ENCODE data around the gene NDUFAF7. TPM values are rescaled to one million over a fixed set of nuclear protein-coding genes. Genes with fewer than 3 reads are reported as not detected.
"Not testable (repeated sequence)": the region's sequence is repeated elsewhere in the genome, so short reads cannot be mapped to it uniquely, and the experiment has no call there.

Gene NDUFAF7, protein sequence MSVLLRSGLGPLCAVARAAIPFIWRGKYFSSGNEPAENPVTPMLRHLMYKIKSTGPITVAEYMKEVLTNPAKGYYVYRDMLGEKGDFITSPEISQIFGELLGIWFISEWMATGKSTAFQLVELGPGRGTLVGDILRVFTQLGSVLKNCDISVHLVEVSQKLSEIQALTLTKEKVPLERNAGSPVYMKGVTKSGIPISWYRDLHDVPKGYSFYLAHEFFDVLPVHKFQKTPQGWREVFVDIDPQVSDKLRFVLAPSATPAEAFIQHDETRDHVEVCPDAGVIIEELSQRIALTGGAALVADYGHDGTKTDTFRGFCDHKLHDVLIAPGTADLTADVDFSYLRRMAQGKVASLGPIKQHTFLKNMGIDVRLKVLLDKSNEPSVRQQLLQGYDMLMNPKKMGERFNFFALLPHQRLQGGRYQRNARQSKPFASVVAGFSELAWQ
- total RNA-seq, result 14.6 TPM
- long read RNA-seq, transcript NDUFAF7-201 (10 exons, 2,176 nt), result major isoform, 23 of 45 reads
- long read RNA-seq, partial matches to known transcripts, result 1 of 45 reads
- long read RNA-seq, other reads (novel, unspliced or antisense), result 21 of 45 reads

DNA sequence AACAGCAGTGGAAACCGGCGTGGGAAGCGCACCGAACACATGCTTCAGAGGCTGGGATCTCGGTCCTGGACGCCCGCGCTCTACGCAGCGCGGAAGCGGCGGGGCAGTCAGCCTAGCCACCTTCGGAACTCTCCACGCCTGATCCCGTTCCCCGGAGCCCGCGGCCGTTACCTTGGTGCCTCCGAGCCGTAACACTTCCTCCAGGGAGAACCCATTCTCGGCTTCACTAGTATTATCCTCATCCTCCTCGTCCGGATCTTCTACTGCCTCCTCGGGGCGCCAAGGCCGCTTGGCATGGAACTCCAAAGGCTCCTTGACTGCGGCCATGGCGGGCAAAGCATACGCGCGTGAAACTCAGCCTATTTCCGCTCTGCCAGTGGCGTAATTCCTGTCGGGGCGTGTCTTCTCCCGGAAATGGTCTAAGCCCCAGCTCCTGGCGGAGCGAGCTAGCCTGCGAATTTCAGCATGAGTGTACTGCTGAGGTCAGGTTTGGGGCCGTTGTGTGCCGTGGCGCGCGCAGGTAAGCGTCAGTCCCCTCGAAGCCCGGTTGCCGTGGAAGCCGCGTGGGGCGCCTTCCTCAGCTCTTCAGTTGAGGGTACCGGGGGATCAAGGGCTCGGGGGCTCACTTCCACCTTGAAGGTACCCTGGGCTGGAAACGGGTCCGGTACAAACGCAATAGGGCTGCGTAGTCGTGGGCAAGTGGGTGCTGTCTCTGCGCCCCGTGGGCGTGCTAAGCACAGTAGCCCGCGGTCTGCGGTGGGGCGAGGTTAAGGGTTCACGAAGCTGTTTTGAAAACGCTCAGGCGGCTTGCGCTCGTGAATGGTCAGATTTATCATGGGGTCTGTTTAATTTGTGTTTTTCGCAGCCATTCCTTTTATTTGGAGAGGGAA, at the start of gene NDUFAF7, which contains the start of gene CEBPZ:
NDUFAF7 (plus strand) TSS at position 418 of the 890 bp plus-strand sequence; CDS start at position 466, 48 bp downstream.
CEBPZ (minus strand) TSS at position 356 of the 890 bp plus-strand sequence; CDS start at position 327, 29 bp downstream.
- peak; percentile 96 for DNase-seq (ENCODE audit: low spot score)

DNA sequence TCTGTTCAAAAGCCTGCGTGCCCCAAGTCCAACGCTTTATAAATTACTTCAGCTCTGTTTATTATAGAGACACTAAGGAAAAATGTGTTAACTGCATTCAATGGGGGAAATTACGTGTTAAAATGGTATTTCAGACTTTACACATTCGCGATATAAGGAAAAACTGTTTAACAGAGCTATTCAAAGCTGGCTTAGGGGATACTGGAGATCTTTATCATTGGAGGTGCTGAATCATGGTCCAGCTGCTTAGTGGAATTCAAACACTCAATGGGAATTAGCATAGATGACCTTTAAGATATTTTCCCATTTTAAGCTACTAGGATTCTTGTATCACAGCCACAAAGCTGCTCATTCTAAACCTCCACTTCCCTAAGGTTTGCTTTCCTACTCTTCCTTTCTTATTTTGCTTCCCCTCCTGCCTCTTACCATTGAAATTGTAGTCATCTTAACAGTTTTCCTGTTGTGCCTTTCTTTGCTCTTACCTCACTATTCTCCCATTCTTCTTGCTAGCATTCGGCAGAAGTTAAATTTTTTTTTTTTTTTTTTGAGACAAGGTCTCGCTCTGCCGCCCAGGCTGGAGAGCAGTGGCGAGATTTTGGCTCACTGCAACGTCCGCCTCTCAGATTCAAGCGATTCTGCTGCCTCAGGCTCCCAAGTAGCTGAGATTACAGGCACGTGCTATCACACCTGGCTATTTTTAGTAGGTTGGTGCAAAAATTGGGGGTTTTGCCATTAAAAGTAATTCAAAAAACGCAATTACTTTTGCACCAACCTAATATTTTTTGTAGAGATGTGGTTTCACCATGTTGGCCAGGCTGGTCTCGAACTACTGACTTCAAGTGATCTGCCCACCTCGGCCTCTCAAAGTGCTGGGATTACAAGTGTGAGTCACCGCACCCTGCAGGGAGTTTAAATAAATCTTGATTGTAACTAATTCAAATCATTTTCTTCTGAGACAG, 49.5 kb upstream of the NDUFAF7 start:
- no peak for DNase-seq (ENCODE audit: low spot score)

DNA sequence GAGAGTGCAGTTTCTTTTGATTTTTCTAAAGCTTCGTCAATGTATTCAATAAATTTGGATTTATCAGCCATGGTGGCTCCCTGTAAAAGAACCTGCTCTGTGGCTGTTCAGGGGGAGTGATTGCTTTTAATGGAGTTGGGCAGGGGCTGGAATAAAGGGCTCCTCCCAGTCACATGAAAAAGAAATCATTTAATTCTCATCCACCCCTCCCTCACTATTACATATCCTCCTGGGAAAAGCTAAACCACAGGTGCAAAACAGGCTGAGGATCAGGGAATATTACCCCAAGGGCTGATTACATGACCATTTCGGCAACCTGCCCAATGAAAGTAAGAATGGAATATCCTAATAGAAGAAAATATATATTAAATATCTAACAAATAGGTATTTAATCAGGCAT, 42.9 kb upstream of the NDUFAF7 start, which contains the start of gene SULT6B1:
SULT6B1 (minus strand) TSS at position 101 of the 400 bp plus-strand sequence; CDS start at position 71, 30 bp downstream.
- no peak for DNase-seq (ENCODE audit: low spot score)

DNA sequence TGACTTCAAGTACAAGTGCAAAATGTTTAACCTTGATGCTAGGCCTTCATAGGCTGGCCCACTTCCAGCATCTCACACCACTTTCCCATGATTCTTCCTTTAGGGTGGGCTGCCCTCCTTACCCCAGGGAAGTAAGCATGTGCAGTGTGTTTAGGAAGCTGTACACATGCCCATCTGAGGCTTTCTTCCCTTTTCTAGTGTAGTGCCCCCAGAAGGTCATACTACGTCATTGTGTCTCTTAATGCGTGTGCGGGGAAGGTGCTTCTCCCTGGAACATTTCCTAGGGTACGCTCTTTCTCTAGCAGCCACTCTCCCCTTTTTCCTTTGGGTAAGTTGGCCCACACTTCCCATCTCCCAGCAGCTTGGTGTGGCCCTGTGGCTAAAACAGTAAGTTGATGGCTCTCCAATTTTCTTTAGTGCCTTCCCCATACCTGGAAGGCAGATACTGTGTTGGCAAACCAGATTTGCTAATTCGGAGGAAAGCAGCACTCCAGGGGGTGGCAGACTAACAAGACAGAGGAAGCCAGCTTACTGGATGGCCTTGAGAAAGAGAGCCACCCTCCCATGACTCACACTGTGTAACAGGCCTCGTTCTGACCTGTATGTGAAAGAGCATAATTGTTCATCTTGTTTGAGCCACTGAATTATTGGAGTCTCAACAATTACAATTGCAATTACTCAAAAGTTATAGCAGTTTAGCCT, 41.9 kb upstream of the NDUFAF7 start:
- no peak for DNase-seq (ENCODE audit: low spot score)

DNA sequence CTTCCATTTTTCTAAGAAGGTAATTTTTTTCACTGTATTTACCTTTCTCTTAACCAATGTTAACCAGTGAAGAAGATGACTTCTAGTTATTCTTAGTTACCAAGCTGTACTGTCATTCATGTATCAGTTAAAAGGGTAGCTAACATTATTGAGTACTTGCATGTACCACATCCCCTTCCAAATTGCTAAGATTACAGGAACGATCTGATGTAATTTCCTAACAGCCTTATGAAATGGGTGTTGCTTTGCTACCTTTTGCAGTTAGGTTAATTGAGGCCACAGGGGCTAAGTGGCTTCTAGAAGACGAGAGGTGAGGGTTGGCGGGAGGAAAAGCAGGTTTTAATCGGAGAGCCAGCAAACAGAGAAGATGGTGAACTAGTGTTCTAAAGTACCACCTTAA, 41.2 kb upstream of the NDUFAF7 start:
- DNase-seq (ENCODE audit: low spot score), result no peak

DNA sequence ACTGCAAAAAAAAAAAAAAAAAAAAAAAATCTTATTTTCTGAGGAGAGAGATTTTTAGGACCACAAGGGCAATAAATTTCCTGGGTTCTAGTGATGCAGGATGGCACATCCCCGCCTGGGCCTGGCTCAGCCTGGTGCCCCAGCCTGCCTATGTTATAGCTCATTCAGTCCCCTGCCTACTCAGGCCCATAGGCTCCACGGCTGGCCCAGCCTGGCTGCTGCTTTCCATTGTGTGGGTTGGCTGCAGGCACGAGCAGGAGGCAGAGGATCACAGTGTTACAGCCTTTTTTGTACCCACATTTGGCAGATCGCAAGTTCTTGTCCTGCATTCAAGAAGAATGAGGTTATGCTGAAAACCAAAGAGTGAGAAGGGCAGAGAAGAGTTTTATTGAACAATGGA, 40.2 kb upstream of the NDUFAF7 start:
- DNase-seq (ENCODE audit: low spot score), result no peak

DNA sequence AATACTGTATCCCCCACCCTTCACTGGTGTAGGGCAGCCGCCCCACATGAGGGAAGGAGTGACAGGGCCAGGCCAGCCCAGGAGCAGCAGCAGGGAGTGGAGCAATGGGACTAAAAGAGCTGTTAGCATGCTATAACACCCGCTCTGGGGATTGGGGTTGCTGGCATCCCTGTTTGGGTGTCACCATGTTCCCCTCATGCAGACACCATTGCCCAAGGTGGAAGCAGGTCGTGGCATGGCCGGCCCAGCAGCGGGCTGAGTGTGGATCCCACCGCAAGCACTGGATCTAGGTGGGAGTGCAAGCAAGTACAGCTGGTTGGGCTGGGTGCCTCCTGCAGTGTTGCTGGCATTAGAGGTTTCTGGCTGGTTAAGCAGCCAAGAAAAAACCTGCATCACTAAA, 39.7 kb upstream of the NDUFAF7 start:
- DNase-seq (ENCODE audit: low spot score), result no peak

DNA sequence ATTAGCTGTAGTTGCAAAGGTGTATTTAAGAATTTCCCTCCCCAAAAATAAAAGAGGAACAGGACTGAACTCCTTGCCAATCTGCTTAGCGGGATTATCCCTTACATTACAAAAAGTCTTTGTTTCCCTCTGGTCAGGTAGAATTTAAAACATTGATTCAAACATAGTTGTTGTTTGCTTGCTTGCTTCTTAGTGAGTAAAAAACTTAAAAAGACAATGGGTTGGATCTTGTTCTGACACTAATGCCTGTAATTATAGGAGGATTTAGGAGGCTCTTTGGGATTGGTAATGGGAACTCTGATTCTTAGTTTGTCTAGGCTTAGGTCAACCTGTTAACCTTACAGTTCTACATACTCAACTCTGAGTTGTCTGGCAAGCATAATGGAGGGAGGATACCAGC, 38.9 kb upstream of the NDUFAF7 start:
- DNase-seq (ENCODE audit: low spot score), result no peak

DNA sequence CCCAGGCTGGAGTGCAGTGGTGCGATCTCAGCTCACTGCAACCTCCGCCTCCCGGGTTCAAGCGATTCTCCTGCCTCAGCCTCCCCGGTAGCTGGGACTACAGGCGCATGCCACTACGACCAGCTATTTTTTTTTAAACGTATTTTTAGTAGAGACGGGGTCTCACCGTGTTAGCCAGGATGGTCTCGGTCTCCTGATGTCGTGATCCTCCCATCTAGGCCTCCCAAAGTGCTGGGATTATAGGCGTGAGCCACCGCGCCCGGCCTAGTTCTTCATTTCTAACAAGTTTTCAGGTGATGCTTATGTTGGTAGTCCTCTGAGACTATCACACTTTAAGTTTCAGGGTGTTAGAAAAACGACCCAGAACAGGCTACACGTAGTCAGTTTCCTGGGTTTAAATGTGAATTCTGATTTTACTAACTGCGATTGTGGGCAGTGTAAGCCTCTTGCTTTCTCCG, 35.6 kb upstream of the NDUFAF7 start:
- not testable (repeated sequence) for DNase-seq (ENCODE audit: low spot score)

DNA sequence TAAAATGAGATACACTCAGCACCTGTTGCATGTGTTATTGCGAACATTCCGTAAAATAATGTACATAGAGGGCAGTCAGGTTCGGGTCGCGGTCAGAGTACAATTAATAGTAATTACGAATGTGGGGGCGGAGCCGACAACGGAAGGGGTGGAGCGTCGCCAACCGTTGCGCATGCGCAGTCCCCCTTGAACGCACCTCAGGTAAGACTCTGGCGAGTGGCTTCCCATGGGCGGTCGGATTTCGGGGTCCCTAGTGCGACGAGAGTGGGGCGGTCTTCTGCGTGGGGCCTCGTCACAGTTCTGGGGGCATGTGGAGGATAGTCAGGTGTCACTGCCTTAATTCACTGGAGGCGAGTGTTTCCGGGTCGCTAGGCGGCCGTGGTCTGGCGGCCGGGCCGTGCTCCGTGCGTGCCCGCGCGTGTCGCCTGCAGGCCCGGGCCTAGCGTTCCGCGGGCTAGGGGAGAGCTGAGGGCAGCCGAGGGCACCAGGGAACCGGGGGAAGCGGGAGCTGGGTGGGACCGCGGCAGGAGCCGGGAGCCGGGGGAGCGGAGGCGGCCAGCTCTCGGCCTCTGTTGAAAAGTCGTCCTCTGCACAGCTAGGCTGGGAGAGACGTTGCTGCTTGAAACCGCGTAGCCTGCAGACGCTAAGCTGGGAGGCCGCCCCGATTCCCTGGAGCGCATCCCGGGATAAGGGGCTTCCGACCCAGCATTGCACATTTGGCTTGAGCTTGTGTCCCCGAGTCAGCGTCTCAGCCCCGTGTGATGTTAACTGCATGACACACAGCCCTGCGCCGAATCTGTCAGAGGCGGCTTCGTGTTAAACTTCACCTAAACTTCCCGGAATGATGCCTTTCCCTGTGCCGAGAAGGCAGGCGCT, 34.9 kb upstream of the NDUFAF7 start, which contains the start of gene CEBPZOS:
CEBPZOS (plus strand) TSS at position 177 of the 876 bp plus-strand sequence. CDS start 3,209 bp downstream, outside the sequence.
- peak; percentile 95 for DNase-seq (ENCODE audit: low spot score)

DNA sequence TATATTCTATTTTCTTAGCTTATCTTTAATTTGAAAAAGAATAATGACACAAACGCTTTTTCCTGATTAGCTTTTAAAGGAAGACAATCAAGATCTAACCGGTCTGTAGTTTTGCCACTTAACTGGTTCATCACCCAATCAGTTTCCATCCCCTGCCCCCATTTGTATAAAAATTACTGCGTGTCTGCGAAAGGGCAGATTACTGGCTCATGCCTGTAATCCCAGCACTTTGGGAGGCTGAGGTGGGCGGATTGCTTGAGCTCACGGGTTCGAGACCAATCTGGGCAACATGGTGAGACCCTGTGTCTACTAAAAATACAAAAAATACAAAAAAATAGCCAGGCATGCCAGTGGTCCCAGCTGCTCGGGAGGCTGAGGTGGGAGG, 32.8 kb upstream of the NDUFAF7 start:
- DNase-seq (ENCODE audit: low spot score), result no peak

DNA sequence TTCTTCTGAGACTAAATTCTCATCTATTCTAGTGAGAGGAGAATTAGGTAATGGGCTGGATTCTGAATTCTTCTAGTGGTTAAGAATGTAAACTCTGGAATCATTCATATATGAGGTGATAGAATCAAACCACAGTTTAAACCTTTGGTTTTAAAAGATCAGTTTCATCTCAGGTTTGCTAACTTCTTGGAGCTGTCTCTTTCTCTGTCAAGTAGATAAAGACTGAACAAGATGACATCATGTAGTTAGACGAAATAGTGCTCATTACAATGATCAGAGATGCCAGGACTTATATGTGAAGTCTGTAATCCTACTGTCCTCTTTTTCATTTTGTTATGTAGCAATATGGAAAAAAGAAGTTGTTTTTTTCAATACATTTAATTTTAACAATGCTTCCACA, 30.2 kb upstream of the NDUFAF7 start:
- DNase-seq (ENCODE audit: low spot score), result no peak

DNA sequence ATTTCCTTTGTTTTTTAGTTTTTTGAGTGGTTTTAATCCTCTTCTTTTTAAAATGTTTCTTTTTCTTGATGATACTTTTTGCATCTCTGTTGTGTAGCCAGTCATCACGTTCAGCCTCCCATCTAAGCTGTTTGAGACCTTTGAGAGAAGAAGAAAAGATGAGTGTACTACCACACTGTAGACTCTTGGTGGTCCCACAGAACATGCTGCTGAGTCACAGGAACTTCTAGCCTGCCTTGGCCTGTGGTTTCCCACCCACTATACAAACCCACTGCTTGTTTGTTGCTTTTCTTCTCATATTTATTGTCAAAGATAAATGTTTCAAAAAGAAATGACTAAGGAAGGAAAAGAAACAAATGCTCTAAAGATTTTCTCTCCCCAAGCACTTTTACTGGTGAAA, 29.7 kb upstream of the NDUFAF7 start:
- DNase-seq (ENCODE audit: low spot score), result no peak

DNA sequence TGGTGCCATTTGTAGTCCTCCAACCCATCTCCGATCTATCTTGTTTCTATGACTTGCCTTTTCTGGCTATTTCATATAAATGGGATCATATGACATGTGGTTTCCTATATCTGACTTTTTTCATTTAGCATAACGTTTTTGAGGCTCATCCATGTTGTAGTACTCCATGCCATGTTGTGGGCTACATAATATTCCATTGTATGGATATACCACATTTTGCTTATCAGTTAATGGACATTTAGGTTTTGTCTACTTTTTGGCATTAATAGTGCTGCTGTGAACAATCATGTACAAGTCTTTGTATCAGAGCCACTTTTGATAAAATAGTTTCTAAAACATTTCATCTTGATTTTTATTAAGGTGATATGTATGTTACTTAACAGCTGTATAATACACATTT, 27.8 kb upstream of the NDUFAF7 start:
- no peak for DNase-seq (ENCODE audit: low spot score)

DNA sequence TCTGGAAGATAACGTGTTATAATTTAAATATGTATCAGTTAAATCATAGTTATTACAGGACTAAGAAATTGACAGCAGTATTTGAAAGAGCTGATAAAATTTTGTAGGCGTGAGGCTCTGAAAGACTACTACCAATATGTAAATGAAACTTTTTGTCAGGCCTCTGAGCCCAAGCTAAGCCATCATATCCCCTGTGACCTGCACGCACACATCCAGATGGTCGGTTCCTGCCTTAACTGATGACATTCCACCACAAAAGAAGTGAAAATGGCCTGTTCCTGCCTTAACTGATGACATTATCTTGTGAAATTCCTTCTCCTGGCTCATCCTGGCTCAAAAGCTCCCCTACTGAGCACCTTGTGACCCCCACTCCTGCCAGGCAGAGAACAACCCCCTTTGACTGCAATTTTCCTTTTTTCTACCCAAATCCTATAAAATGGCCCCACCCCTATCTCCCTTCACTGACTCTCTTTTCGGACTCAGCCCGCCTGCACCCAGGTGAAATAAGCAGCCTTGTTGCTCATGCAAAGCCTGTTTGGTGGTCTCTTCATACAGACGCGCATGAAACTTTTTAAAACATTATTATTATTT, 26.3 kb upstream of the NDUFAF7 start:
- not testable (repeated sequence) for DNase-seq (ENCODE audit: low spot score)

DNA sequence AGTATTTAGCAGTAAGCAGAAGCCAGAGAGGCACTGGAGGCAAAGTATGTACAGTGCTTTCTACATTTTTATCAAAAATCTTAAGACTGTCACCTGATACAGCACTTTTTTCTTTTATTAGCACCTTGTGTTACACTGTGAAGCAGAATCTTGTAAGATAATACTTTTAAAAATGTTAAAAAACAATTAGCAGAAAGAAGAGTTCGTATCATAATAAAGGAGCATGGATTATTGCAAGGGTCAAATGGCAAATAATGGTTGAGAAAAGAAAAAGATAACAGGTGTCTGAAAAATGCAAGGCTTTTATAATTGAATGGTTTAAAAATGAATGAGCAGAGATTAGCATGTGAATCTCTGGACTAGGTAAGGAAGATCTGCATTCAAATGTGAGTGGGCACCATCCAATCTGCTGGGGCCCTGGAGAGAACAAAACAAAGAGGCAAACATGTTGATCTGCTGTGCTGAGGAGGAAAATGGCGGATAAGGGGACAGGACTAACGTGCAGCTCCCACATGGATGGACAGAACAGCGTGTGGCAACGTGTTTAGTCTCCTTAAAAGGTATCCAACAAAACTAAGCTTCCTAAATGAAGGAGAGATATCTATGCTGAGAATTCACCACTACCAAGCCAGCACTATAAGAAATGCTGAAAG, 25.6 kb upstream of the NDUFAF7 start:
- DNase-seq (ENCODE audit: low spot score), result no peak

DNA sequence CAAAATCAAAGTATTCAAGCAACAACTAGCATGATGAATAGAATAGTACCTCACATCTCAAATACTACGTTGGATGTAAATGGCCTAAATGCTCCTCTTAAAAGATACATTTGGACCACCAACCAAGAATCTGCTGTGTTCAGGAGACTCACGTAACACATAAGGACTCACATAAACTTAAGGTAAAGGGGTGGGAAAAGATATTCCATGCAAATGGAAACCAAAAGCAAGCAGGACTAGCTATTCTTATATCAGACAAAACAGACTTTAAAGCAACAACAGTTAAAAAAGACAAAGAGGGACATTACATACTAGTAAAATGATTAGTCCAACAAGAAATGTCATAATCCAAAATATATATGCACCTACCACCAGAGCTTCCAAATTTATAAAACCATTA, 24.7 kb upstream of the NDUFAF7 start:
- DNase-seq (ENCODE audit: low spot score), result not testable (repeated sequence)

DNA sequence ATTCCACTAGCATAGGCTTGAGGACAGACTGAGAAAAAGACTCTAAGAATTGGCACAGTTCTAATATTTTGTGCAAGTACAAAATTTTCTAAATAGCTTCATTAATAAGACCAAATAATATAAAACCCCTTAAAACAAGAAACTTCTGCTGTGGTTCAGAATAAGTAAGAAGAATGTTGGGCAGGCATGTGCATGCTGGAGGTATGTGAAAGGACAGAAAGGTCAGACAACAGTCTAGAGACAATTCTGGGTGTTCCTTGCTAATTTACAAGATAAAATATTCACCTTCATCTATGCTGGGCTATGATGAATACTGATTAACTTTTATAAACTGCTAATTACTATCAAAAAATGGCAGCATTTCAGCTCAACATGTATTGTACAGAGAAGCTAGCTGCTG, 20.2 kb upstream of the NDUFAF7 start:
- DNase-seq (ENCODE audit: low spot score), result no peak
